Mesenteric fat pad (tissue), 1 donor: ENCODE data around the gene RASGRP3. TPM values are rescaled to one million over a fixed set of nuclear protein-coding genes. Genes with fewer than 3 reads are reported as not detected.
"Not testable (repeated sequence)": the region's sequence is repeated elsewhere in the genome, so short reads cannot be mapped to it uniquely, and the experiment has no call there.

Experiments
- DNase-seq: peaks from one replicate; pipeline ENCODE4 v3.0.0-alpha.2; 2020; ENCODE audit warnings: low spot score
- total RNA-seq: library from RNA; stranded (reverse); fragmentation: NEBNext Ultra II Directional; extraction: Animal tissue kit (Norgen Biotek cat#: 25700); gene quantifications from one replicate; pipeline ENCODE4 v1.2.1, GENCODE V29; 2021
- donor health status: DM: yes; HTN: yes; CAD: no.

The RASGRP3 gene
- total RNA-seq, 1 donor from 2014 or later, result 16.1 TPM

GRCh38 chr2:33453905-33454479, 22.5 kb upstream of the RASGRP3 start:
- DNase-seq, result no peak

- DNase-seq, result no peak
Observed at GRCh38 chr2:33457556-33458247, 18.7 kb upstream of the RASGRP3 start.

GRCh38 chr2:33458248-33458819, 18.1 kb upstream of the RASGRP3 start:
- no peak for DNase-seq

- no peak for DNase-seq
Observed at GRCh38 chr2:33459745-33460144, 16.7 kb upstream of the RASGRP3 start.

- DNase-seq, result not testable (repeated sequence)
Observed at GRCh38 chr2:33462512-33462911, 13.9 kb upstream of the RASGRP3 start.

- no peak for DNase-seq
Observed at GRCh38 chr2:33467413-33467812, 9.0 kb upstream of the RASGRP3 start.

GRCh38 chr2:33469238-33469637, 7.2 kb upstream of the RASGRP3 start:
- no peak for DNase-seq

- no peak for DNase-seq
Observed at GRCh38 chr2:33475224-33476130, 972 bp upstream of the RASGRP3 start.

GRCh38 chr2:33476793-33477190, 343 bp downstream of the RASGRP3 start:
- no peak for DNase-seq

- no peak for DNase-seq
Observed at GRCh38 chr2:33477473-33478468, 1.3 kb downstream of the RASGRP3 start.

GRCh38 chr2:33478968-33479731, 2.7 kb downstream of the RASGRP3 start:
- no peak for DNase-seq

- no peak for DNase-seq
Observed at GRCh38 chr2:33482518-33482917, 6.1 kb downstream of the RASGRP3 start.

- DNase-seq, result no peak
Observed at GRCh38 chr2:33484042-33484621, 7.7 kb downstream of the RASGRP3 start.

- no peak for DNase-seq
Observed at GRCh38 chr2:33485051-33485450, 8.6 kb downstream of the RASGRP3 start.

GRCh38 chr2:33486544-33486943, 10.1 kb downstream of the RASGRP3 start:
- no peak for DNase-seq

GRCh38 chr2:33488178-33488690, 11.8 kb downstream of the RASGRP3 start:
- no peak for DNase-seq

- DNase-seq, result no peak
Observed at GRCh38 chr2:33488715-33489540, 12.5 kb downstream of the RASGRP3 start.

GRCh38 chr2:33489835-33490431, 13.5 kb downstream of the RASGRP3 start:
- no peak for DNase-seq
